SKM-1 (cell line): Measurements from ENCODE around the gene CPT1C.

ENCODE experiments used
- DNase-seq: peaks from one replicate; lab custom pipeline; 2025; ENCODE audit not compliant: unreplicated experiment; lab: John Stamatoyannopoulos, UW

CPT1C gene

GRCh38 chr19:49690656-49691242 lies at the start of gene CPT1C:
Gene CPT1C, plus strand, starts transcription at chr19:49691116. Its CDS starts 1,137 bp downstream, at chr19:49692253.
- DNase-seq, result no peak

- DNase-seq, result peak; percentile 86
Observed at GRCh38 chr19:49641688-49642491, 49.0 kb upstream of the CPT1C start, which contains the start of gene SCAF1. Gene SCAF1, plus strand, starts transcription at chr19:49642209. Its CDS starts 2,818 bp downstream, at chr19:49645027.

- DNase-seq, result no peak
Observed at GRCh38 chr19:49642492-49643035, 48.4 kb upstream of the CPT1C start.

GRCh38 chr19:49643466-49643865 lies 47.5 kb upstream of the CPT1C start:
- no peak for DNase-seq

- DNase-seq, result no peak
Observed at GRCh38 chr19:49645592-49645991, 45.3 kb upstream of the CPT1C start.

GRCh38 chr19:49645995-49646394 lies 44.9 kb upstream of the CPT1C start:
- DNase-seq, result no peak

GRCh38 chr19:49646586-49646985 lies 44.3 kb upstream of the CPT1C start:
- no peak for DNase-seq

- DNase-seq, result no peak
Observed at GRCh38 chr19:49651029-49651819, 39.7 kb upstream of the CPT1C start.

- DNase-seq, result no peak
Observed at GRCh38 chr19:49651820-49652550, 38.9 kb upstream of the CPT1C start.

- no peak for DNase-seq
Observed at GRCh38 chr19:49652551-49653465, 38.1 kb upstream of the CPT1C start.

- no peak for DNase-seq
Observed at GRCh38 chr19:49653466-49653806, 37.5 kb upstream of the CPT1C start.

GRCh38 chr19:49654581-49654980 lies 36.3 kb upstream of the CPT1C start:
- DNase-seq, result no peak

GRCh38 chr19:49655570-49656455 lies 35.1 kb upstream of the CPT1C start:
- DNase-seq, result no peak

- no peak for DNase-seq
Observed at GRCh38 chr19:49656456-49657109, 34.3 kb upstream of the CPT1C start.

- no peak for DNase-seq
Observed at GRCh38 chr19:49657493-49658138, 33.3 kb upstream of the CPT1C start.

- DNase-seq, result no peak
Observed at GRCh38 chr19:49658139-49658517, 32.8 kb upstream of the CPT1C start.

GRCh38 chr19:49658566-49659442 lies 32.1 kb upstream of the CPT1C start:
- no peak for DNase-seq
